ENCODE results near the gene ADGB. TPM values are rescaled to one million over a fixed set of nuclear protein-coding genes. Genes with fewer than 3 reads are reported as not detected.

Gene ADGB
- total and polyA plus RNA-seq, 9 of the 15 experiments (the other 6 are each of a cell fraction or from before 2014, with no cell fraction given), result not detected

GRCh38 chr6:146857180-146857979 lies 258.6 kb downstream of the ADGB start (continued):
- TF ChIP-seq, protein P1, sequence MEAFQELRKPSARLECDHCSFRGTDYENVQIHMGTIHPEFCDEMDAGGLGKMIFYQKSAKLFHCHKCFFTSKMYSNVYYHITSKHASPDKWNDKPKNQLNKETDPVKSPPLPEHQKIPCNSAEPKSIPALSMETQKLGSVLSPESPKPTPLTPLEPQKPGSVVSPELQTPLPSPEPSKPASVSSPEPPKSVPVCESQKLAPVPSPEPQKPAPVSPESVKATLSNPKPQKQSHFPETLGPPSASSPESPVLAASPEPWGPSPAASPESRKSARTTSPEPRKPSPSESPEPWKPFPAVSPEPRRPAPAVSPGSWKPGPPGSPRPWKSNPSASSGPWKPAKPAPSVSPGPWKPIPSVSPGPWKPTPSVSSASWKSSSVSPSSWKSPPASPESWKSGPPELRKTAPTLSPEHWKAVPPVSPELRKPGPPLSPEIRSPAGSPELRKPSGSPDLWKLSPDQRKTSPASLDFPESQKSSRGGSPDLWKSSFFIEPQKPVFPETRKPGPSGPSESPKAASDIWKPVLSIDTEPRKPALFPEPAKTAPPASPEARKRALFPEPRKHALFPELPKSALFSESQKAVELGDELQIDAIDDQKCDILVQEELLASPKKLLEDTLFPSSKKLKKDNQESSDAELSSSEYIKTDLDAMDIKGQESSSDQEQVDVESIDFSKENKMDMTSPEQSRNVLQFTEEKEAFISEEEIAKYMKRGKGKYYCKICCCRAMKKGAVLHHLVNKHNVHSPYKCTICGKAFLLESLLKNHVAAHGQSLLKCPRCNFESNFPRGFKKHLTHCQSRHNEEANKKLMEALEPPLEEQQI (IDR thresholded peaks at IDR 0.05), result peak; percentile 86
- TF ChIP-seq MNT (conservative IDR thresholded peaks at IDR 0.05) (peak in 1 of 2 experiments; percentile 73; a peak in 2 of 4 replicates), KLF1 (tag; IDR thresholded peaks at IDR 0.05) (no peak), TFAP4 (CRISPR knock-in tag; IDR thresholded peaks at IDR 0.05; ENCODE audit: borderline replicate concordance) (peak; percentile 93), TAL1 (IDR thresholded peaks at IDR 0.05) (no peak), ZNF384 (IDR thresholded peaks at IDR 0.05; ENCODE audit: low read depth, low read length) (peak; percentile 60; the same call in 1 of the 2 replicates), ZNF586 (CRISPR knock-in tag; conservative IDR thresholded peaks at IDR 0.05) (no peak), ZNF12 (CRISPR knock-in tag; IDR thresholded peaks at IDR 0.05) (no peak), ZNF778 (CRISPR knock-in tag; IDR thresholded peaks at IDR 0.05) (no peak), STAT5A (IDR thresholded peaks at IDR 0.05; ENCODE audit: borderline replicate concordance, low read length) (no peak), SRSF3 (IDR thresholded peaks at IDR 0.05; ENCODE audit: insufficient read depth, low read length) (no peak), POLR2A (conservative IDR thresholded peaks at IDR 0.05) (peak; percentile 68), CBX3 (IDR thresholded peaks at IDR 0.05; ENCODE audit: borderline replicate concordance in 1 of 2, low read length in 2 of 2) (peak in 1 of 2 experiments; percentile 76; a peak in 1 of 3 replicates), NCOA6 (IDR thresholded peaks at IDR 0.05) (no peak), NR2C2 (CRISPR knock-in tag; IDR thresholded peaks at IDR 0.05) (0 out of 2 replicates have a peak, but pooled peaks have one; percentile 20), NR2C2 (tag; IDR thresholded peaks at IDR 0.05) (no peak; the same call in none of the 2 replicates), PTBP1 (IDR thresholded peaks at IDR 0.05; ENCODE audit: low read depth, low read length) (no peak), FOXK1 (CRISPR knock-in tag; IDR thresholded peaks at IDR 0.05; ENCODE audit: borderline replicate concordance) (no peak)
- TF ChIP-seq, protein P2, sequence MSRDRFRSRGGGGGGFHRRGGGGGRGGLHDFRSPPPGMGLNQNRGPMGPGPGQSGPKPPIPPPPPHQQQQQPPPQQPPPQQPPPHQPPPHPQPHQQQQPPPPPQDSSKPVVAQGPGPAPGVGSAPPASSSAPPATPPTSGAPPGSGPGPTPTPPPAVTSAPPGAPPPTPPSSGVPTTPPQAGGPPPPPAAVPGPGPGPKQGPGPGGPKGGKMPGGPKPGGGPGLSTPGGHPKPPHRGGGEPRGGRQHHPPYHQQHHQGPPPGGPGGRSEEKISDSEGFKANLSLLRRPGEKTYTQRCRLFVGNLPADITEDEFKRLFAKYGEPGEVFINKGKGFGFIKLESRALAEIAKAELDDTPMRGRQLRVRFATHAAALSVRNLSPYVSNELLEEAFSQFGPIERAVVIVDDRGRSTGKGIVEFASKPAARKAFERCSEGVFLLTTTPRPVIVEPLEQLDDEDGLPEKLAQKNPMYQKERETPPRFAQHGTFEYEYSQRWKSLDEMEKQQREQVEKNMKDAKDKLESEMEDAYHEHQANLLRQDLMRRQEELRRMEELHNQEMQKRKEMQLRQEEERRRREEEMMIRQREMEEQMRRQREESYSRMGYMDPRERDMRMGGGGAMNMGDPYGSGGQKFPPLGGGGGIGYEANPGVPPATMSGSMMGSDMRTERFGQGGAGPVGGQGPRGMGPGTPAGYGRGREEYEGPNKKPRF (IDR thresholded peaks at IDR 0.05; ENCODE audit: low read depth, low read length), result no peak
- TF ChIP-seq, protein P3, sequence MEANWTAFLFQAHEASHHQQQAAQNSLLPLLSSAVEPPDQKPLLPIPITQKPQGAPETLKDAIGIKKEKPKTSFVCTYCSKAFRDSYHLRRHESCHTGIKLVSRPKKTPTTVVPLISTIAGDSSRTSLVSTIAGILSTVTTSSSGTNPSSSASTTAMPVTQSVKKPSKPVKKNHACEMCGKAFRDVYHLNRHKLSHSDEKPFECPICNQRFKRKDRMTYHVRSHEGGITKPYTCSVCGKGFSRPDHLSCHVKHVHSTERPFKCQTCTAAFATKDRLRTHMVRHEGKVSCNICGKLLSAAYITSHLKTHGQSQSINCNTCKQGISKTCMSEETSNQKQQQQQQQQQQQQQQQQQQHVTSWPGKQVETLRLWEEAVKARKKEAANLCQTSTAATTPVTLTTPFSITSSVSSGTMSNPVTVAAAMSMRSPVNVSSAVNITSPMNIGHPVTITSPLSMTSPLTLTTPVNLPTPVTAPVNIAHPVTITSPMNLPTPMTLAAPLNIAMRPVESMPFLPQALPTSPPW (CRISPR knock-in tag; IDR thresholded peaks at IDR 0.05), result no peak
